Mucosa of stomach (tissue), 1 donor: ENCODE measurements around the gene SERTAD3.
"Not testable (repeated sequence)": the region's sequence is repeated elsewhere in the genome, so short reads cannot be mapped to it uniquely, and the experiment has no call there.

Experiments
- H3K27me3 ChIP-seq: one replicate; pipeline ENCODE4 v1.7.0; 2013; ENCODE audit warnings: mild to moderate bottlenecking, low read length; ENCODE audit not compliant: control insufficient read depth, insufficient read depth
- H3K36me3 ChIP-seq: one replicate; pipeline ENCODE4 v1.7.0; 2013; ENCODE audit warnings: low read length; ENCODE audit not compliant: control insufficient read depth, insufficient read depth
- H3K4me1 ChIP-seq: one replicate; pipeline ENCODE4 v1.7.0; 2013; ENCODE audit warnings: mild to moderate bottlenecking, low read length; ENCODE audit not compliant: control insufficient read depth, insufficient read depth
- H3K4me3 ChIP-seq: one replicate; pipeline ENCODE4 v1.7.0; 2013; ENCODE audit warnings: low read length
- H3K9ac ChIP-seq: one replicate; pipeline ENCODE4 v1.7.0; 2013; ENCODE audit warnings: mild to moderate bottlenecking, low read length, moderate library complexity
- H3K9me3 ChIP-seq: one replicate; pipeline ENCODE4 v1.7.0; 2013; ENCODE audit warnings: mild to moderate bottlenecking, low read length, moderate library complexity; ENCODE audit not compliant: control insufficient read depth
- donor health status: Pancreatic carcinoma.

SERTAD3 gene

DNA sequence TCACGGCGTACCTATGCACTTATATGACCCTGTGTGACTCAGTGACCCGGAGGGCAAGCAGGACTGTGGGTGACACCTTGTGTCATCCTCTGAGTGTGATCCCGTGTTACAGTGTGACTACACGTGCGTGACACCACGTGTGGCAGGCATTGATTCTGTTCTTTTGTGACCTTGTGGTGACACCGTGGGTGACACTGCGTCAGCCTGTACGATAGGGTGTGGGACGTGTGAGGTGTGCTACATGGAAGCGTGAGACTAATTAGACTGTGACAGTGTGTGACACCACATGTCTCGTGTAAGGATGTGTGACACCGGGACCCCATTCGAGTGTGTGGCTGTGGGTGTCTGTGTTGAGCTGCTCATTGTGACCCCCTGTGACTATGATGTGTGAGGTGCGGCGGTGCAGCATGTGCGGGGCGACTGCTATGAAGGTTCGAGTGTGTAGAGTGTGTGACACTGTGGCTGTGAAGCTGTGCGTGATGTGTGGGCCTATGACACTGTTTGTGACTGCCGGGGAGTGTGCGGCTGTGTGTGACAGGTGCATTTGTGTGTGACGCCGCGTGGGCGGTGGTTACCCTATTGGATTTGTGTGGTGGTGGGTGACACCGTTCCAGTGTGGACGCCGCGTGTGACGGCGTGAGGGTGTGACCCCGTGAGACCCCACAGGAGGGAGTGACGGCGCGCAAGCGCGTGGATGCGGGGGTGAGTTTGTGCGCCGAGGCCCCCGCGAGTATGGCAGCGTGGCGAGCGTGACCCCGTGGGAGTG is 22.3 kb upstream of the SERTAD3 start:
- H3K9ac ChIP-seq, result peak overlapping the region; percentile 40
- H3K4me1 ChIP-seq, result peaks cover 22% of the 10 kb centered on the region
- no peaks in the 10 kb centered on the region for H3K36me3 ChIP-seq
- peak overlapping the region; percentile 85 for H3K4me3 ChIP-seq
- no peaks in the 10 kb centered on the region for H3K9me3 ChIP-seq
- H3K27me3 ChIP-seq, result peaks cover 6% of the 10 kb centered on the region

DNA sequence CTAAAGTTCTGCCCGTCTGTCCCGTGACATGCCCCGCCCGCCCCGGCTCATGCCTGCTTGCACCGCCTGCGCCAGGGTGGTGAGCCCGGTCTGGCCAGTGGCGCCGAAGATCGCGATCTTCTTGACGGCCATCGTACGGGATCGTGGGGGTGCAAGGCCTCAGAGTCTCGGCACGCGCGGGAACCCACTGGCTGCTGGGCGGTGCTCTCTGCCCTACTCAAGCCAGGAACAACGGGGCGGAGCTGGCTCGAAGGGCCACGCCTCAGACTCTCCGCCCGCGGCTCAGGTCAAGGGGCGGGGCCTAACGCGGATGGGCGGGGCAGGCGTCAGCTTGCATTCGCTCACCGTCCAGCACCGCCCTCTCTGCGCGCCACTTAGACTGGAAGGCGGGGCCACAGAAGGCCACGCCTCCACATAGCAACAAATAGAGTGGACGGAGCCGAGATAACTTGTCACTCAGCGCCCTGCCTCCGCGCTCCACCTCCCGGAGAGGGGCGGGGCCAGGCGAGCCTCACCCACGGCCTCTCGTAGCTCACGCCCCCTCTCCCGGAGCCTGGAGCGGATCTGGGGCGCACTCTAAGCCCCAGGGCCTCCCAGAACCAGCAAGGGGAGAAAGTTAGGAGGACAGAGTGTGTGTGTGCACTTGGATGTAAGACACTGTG is 21.6 kb upstream of the SERTAD3 start, which contains the start of gene BLVRB:
BLVRB (minus strand) TSS at position 189 of the 662 bp plus-strand sequence; CDS start at position 132, 57 bp downstream.
- peaks cover 6% of the 10 kb centered on the region for H3K27me3 ChIP-seq
- no peaks in the 10 kb centered on the region for H3K36me3 ChIP-seq
- H3K9ac ChIP-seq, result peak within 1 kb of the TSS; percentile 88
- peaks cover 27% of the 10 kb centered on the region for H3K4me1 ChIP-seq
- H3K4me3 ChIP-seq, result peak within 1 kb of the TSS; percentile 85
- H3K9me3 ChIP-seq, result no peaks in the 10 kb centered on the region

DNA sequence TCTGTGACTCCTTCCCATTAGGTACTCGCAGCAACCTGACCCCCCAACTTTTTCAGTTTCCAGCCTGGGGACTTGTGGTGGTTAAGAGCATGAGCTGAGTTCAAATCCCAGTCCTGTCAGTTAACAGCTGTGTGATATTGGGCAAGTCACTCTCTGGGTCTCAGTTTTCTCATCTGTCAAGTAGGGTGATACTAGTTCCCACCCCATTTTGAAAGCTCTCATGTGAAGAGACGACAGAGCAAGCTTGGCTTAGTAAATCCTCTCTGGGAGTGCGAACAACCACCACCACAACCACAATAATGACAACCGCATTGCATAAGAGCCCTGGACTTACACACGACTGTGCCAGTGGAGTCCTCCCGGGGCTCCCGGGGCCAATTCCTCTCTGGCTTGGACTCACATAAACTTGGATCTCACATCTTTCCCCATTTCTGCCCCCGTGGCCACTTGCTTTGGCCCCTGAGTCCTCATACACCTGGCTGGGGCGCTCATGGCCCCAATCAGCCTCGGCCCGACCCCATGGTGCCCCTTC is 21.0 kb upstream of the SERTAD3 start:
- Histone ChIP-seq H3K9ac (peak overlapping the region; percentile 88), H3K4me3 (peak overlapping the region; percentile 83), H3K9me3 (no peaks in the 10 kb centered on the region), H3K27me3 (peaks cover 6% of the 10 kb centered on the region), H3K36me3 (no peaks in the 10 kb centered on the region), H3K4me1 (peaks cover 27% of the 10 kb centered on the region)

DNA sequence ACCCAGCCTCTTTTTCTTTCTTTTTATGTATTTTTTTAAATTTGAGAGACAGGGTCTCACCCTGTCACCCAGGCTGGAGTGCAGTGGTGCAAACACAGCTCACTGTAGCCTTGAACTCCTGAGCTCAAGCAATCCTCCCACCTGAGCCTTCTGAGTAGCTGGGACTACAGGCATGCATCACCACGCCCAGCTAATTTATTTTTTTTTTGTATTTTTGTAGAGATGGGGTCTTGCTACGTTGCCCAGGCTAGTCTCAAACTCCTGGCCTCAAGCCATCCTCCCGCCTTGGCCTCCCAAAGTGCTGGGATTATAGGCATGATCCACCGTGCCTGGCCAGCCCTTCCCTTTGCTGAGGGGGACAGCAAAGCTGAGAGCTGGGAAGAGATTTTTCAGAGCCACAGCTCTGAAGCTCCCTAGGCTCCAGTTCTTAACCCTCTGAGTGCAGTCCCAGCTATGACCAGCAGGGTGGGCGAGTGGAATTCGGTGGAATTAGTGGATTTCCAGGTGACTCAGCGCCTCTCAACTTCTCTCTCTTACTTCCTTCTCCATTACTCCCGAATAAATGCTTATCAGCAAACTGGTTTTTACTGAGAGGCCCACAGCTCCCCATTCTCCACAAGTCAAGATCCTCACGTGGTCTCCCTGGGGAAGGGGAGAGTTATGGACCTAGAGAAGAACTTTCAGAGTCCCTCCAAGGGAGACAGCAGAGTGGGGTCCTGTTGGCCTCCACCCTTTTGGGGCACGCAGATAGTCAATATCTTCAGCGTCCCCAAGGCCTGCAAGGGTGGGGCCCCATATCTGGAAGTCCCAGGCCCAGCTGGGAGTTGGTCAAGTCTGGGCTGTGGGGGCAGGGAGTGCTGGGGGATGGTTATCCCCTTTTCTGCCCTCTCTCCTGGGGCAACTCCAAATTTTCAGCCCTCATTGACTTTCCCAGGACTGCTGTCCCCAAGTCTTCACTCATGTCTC is 20.2 kb upstream of the SERTAD3 start:
- H3K36me3 ChIP-seq, result no peaks in the 10 kb centered on the region

DNA sequence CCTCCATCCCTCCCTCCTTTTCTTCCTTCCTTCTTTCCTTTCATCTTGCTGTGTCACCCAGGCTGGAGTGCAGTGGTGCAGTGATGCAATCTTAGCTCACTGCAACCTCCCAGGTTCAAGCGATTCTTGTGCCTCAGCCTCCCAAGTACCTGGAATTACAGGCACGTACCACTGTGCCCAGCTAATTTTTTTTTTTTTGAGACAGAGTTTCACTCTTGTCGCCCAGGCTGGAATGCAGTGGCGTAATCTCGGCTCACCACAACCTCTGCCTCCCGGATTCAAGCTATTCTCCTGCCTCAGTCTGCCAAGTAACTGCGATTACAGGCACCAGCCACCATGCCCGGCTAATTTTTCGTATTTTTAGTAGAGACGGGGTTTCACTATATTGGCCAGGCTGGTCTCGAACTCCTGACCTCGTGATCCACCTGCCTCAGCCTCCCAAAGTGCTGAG is 19.5 kb upstream of the SERTAD3 start:
- not testable (repeated sequence) for H3K9me3 ChIP-seq, H3K4me3 ChIP-seq, H3K27me3 ChIP-seq, H3K36me3 ChIP-seq
- Histone ChIP-seq H3K4me1 (peaks cover 27% of the 10 kb centered on the region), H3K9ac (peak overlapping the region; percentile 88)

More for the DNA sequence above, 20.2 kb upstream of the SERTAD3 start:
- Histone ChIP-seq H3K4me1 (peaks cover 27% of the 10 kb centered on the region), H3K9me3 (no peaks in the 10 kb centered on the region), H3K4me3 (peak overlapping the region; percentile 83), H3K9ac (peak overlapping the region; percentile 88), H3K27me3 (peaks cover 6% of the 10 kb centered on the region)

DNA sequence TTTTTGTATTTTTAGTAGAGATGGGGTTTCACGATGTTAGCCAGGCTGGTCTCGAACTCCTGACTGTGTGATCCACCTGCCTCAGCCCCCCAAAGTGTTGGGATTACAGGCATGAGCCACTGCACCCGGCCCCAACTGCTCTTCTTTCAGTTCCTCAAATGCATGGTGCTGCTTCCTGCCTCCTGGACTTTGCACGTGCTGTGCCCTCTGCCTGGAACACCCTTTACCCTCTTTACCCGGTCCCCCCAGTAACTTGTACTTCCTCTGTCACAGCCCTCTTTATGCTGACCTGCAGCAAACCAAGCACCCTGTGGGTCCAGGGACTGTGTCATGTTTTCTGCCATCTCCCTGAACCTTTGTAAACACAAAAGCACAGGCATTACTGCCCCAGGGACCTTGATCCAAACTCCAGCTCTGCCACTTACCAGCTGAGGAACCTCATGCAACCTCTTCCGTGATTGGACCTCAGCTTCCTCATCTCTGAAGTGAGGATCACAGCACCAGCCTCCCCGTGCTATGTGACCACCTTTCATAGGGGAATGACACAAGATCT is 17.6 kb upstream of the SERTAD3 start:
- no peaks in the 10 kb centered on the region for H3K9me3 ChIP-seq
- H3K4me1 ChIP-seq, result peaks cover 26% of the 10 kb centered on the region
- no peak overlapping the region for H3K4me3 ChIP-seq
- H3K9ac ChIP-seq, result no peak overlapping the region
- no peaks in the 10 kb centered on the region for H3K36me3 ChIP-seq
- peaks cover 6% of the 10 kb centered on the region for H3K27me3 ChIP-seq

DNA sequence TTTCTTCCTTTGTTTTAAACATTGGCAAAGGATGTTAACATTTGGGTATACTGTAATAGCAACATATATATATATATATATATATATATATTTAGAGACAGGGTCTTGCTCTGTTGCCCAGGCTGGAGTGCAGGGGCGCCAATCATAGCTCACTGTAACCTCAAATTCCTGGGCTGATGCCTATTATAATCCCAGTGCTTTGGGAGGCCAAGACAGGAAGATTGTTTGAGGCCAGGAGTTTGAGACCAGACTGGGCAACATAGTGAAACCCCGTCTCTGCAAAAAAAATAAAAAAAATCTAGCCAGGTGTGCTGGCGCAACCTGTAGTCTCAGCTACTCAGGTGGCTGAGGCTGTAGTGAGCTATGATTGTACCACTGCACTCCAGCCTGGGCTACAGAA is 16.1 kb upstream of the SERTAD3 start:
- H3K4me3 ChIP-seq, result no peak overlapping the region
- H3K9me3 ChIP-seq, result no peaks in the 10 kb centered on the region
- H3K9ac ChIP-seq, result no peak overlapping the region
- no peaks in the 10 kb centered on the region for H3K27me3 ChIP-seq
- H3K36me3 ChIP-seq, result no peaks in the 10 kb centered on the region
- peaks cover 18% of the 10 kb centered on the region for H3K4me1 ChIP-seq

DNA sequence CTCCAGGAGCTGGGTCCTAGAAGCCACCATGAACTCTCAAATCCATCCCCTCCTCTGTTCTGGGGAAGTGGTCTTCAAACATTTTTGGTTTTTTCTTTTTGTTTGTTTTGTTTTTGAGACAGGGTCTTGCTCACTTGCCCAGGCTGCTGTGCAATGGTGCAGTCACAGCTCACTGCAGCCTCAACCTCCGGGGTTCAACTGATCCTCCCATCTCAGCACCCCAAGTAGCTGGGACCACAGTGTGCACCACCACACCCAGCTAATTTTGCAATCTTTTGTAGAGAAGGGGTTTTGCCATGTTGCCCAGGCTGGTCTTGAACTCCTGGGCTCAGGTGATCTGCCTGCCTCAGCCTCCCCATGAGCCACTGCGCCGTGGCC is 14.5 kb upstream of the SERTAD3 start:
- Histone ChIP-seq H3K9ac (no peak overlapping the region), H3K4me3 (no peak overlapping the region), H3K27me3 (no peaks in the 10 kb centered on the region), H3K36me3 (no peaks in the 10 kb centered on the region), H3K4me1 (peaks cover 9% of the 10 kb centered on the region), H3K9me3 (no peaks in the 10 kb centered on the region)

DNA sequence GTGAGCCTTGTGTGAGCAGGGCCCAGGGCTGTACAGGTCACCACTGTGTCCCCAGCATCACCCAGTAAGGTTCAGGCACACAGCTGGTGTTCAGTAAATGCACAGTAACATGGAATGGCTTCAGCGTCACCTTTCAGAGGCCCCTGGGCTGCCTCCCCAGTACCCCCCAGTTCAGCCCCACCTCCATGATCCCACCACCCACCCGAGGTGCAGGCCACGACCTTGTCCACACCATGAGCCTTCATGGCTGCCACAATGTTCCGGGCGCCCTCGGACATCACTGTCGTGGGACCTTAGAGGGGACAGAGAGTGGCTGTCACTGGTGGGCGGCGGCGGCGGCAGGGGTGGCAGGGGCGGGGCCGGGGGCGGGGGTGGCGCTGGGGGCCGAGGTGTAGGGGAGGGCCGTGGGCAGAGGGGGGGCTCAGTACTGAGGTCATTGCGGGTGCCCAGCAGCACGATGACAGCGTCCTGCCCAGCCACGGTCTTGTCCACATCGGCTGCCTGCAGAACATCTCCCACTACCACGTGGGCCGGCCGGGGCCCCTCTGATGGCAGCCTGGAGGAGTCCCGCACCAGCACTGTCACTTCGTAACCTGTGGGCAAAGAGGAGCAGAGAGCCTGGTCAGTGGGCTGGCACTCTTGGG is 13.9 kb upstream of the SERTAD3 start:
- H3K4me3 ChIP-seq, result no peak overlapping the region
- H3K36me3 ChIP-seq, result no peaks in the 10 kb centered on the region

DNA sequence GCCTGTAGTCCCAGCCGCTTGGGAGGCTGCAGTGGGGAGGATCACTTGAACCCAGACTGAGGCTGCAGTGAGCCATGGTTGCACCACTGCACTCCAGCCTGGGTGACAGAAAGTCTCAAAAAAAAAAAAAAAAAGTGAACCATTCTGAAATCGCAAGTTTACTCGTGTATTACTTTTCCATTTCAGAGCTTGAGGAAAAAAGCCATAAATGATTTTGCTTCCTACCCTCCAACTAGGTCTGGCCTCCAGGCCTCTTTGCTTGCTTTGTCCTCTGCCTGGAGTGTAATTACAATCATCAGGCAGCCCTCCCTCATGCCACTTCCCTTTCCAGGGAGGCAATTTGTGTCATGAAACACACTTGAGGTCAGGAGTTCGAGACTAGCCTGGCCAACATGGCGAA is 12.9 kb upstream of the SERTAD3 start:
- H3K9ac ChIP-seq, result no peak overlapping the region
- H3K4me3 ChIP-seq, result no peak overlapping the region
- no peaks in the 10 kb centered on the region for H3K36me3 ChIP-seq
- H3K9me3 ChIP-seq, result no peaks in the 10 kb centered on the region
- peaks cover 9% of the 10 kb centered on the region for H3K4me1 ChIP-seq
- no peaks in the 10 kb centered on the region for H3K27me3 ChIP-seq

More for the DNA sequence above, 13.9 kb upstream of the SERTAD3 start:
- H3K4me1 ChIP-seq, result peaks cover 9% of the 10 kb centered on the region
- no peaks in the 10 kb centered on the region for H3K9me3 ChIP-seq
- H3K27me3 ChIP-seq, result no peaks in the 10 kb centered on the region
- no peak overlapping the region for H3K9ac ChIP-seq

DNA sequence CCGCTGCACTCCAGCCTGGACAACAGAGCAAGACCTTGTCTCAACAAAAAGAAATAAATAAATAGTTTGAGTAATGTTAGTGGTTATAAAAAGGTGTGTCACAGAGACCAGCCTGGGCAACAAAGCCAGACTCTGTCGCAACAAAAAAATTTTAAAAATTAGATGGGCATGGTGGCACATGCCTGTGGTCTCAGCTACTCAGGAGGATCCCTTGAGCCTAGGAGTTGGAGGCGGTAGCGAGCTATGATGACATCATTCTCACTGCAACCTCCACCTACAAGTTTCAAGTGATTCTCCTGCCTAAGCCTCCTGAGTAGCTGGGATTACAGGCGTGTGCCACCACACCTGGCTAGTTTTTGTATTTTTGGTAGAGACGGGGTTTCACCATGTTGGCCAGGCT is 9.8 kb upstream of the SERTAD3 start:
- not testable (repeated sequence) for H3K4me3 ChIP-seq, H3K4me1 ChIP-seq, H3K36me3 ChIP-seq, H3K27me3 ChIP-seq, H3K9me3 ChIP-seq, H3K9ac ChIP-seq
